HG02571 (cell line): Measurements from ENCODE around the gene MIPEP.
"Not testable (repeated sequence)": the region's sequence is repeated elsewhere in the genome, so short reads cannot be mapped to it uniquely, and the experiment has no call there.

Experiments
- ATAC-seq: cut with Tn5 transposase; IDR thresholded peaks from one replicate; pipeline ENCODE4 v1.9.1; 2021; ENCODE audit warnings: mild to moderate bottlenecking, moderate library complexity; ENCODE audit not compliant: unreplicated experiment

MIPEP gene

DNA sequence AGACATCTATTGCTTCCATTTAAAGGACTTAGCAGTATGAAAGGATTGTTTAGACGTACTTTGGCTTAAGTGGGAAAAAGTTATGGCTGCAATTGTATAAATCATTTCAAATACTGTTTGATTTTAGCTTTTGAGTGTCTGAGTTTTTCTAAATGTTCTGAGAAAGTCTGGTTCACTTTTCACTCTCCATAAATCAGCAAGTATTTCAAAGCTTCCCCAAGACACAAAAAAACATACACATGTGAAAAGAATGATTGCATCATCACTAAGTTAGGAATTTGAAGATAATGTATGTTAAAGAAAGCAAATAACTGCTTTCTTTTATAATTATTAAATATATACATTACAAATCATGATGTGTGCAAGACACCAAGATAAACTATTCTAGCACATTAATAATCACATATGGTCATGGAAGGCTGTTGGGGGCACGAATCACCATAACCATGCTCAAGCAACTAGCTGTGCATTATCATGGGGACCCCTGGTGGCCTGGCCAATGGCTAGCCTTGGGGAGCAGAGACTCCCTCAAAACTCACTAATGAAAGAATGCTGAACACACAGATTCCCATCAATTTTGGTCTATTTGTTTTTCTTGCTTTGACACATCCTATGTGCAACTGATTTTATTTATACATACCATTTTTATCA lies 111.1 kb downstream of the MIPEP start:
- no peak for ATAC-seq

DNA sequence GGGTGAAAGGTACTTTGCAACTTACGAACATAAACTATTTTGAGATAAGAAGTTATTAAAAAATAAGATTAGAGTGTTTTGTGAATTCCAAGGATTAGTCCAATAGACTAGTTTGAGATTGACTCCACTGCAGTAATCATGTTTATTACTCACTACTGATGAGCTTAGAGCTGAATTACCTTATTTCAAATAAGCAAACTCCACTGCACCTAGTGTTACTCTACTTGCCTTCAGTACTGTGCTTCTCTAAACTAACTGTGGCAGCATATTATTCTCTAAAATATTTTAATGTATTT lies 111.7 kb downstream of the MIPEP start:
- peak; percentile 20 for ATAC-seq

DNA sequence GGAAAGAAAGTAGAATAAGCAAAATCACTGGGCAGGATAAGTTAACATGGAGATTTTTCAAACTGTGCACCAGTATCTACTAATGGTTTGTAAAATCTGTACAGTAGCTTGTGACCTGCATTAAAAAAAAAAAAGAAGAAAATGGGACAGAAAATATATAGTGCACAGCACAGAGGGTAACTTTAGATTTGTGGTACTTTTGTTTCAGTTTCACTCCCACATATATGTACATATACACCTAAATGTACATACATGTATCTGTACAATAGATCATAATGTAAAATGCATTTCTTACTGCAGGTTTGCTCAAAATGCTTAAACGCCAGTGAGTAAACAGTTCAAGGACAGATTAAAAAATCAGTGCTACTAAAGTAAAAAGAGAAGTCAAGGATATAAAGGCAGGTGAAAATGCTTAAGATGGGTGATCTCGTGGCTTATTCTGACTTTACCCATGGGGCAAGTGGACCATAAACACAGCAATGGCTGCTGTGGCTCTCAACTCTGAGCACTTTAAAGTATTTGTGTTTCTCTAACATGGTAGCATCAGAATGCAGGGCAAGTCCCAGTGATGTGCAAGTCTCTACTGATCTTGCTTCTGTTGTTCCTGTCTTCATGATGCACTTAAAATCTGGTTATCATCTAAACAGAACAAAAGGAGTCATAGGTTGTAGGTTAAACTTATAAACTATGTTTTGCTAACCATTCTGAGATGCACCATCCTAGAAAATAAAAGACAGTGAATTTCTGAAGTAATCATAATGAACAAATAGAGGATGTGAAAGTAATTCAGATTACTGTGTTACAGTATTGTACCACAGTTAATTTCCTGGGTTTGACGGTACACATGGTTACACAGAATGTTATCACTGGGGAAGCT lies 112.3 kb downstream of the MIPEP start:
- ATAC-seq = peak; percentile 92

DNA sequence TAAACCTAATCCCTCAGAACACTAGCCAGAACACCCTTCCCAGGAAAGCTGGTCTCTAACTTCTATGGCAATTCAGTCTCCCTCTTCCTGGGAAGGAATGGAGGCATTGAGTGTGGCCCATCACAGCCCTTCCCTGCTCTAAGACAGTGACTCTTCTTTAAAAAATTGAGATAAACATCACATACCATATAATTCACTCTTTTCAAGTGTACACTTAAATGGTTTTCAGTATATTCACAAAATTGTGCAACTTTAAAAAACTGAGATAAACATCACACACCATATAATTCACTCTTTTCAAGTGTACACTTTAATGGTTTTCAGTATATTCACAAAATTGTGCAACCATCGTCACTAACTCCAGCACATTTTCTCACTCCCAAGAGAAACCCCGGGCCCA lies 116.5 kb downstream of the MIPEP start:
- no peak for ATAC-seq

DNA sequence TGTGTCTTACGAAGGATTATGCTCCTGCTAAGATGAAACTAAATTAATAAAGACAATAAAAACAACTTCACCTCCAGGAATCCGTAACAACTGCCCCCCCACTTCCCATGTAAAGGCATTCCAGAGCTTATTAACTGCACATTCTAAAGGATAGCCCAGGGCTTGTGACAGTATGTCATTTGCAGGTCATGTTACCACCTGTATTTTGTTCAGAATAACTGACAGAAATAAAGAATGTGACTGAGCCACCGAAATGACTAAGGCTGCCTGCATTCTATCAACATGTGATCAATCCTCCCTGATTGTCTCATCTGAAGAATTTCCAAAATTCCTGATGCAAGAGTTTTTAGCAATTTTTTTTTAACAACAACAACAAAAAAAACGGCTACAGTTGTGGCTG lies 117.2 kb downstream of the MIPEP start:
- ATAC-seq = no peak

DNA sequence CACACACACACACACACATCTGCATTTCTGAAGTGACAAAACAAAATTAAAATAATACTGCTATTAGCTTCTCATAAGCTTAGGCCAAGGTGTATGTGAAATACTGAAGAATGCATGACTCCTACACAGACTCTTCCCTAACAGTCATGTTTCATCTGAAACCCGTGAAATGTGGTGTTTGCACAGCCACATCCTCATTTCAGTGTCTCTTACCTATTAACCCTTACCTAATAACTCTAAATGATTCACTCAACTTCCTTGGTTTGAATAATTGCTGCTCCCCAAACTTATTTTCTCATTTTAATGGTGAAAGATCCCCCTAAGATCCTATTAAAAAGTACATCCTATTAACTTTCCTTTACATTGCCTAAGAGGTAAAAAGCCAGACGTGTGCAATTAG lies 117.6 kb downstream of the MIPEP start:
- peak; percentile 92 for ATAC-seq

DNA sequence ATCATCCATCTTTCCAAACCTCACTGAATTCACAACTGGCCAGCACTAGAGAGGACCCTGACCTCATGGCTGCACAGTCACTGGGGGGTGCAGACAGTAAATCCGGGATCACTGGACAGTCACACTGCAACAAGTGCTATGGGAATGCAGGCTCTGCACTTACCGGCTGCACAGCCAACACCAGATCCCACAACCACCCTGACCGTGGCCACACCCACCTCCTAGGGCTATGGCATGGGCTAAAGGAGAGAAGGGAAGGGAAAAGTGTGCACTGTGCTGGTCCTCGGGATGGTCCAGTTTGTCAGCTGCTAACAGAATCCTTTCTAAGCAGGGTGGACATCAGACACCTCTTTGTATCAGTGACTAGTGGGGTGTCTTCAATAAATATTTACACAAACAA lies 118.2 kb downstream of the MIPEP start:
- ATAC-seq = no peak

DNA sequence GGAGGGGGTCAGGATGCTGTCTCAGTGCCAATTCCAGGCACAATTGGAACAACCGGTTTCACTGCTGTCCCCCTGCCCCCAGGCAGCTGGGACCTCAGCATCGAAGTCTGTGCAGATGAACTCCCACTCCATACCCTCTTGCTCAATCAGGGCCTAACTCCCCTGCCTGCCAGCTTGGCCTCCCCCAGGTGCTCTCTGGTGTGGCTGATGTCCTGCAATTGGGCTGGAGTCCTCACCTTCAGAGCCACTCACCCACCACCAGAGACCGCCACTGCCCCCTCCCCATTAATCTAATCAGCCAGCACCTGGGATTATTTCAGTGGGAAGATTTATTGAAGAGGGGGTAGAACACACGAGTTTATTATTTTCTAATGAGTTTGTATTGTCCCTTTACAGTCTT lies 118.8 kb downstream of the MIPEP start:
- ATAC-seq = no peak

DNA sequence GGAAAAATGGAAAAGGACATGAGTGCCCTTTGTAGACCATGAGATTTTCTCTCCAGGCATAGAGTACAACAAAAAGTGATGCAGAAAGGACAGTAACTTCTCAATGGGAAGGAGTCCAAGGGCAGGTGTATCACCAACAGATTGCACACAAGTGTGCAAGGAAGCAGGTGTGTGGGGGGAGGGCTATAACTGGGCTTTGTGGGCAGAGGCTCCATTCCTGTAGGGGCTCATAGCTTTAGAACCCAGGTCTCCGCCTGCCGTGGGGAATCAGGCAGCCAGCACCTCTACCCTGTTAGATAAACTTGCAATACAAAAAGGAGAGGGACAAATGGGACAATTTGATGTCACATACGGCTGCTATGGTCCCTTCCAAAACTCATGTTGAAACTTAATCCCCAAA lies 119.8 kb downstream of the MIPEP start:
- ATAC-seq = no peak

DNA sequence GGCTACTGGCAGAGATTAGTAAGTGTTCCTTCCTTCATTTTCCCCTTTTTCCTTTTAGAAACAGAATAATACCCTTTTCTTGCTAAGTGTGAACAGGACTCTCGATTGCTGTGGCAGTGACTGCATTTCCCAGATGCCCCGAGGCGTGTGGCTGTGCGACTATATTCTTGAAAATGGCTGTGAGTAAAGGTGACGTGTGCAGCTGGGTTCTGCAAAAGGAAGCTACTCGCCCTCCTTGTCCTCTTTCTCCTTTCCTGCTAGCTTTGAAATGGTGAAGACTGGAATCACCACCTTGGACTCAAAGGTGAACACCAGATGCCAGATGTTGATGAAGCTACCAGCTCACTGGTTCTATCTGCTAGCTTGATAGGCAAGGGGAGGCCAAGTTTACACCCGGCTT lies 121.4 kb downstream of the MIPEP start:
- no peak for ATAC-seq

DNA sequence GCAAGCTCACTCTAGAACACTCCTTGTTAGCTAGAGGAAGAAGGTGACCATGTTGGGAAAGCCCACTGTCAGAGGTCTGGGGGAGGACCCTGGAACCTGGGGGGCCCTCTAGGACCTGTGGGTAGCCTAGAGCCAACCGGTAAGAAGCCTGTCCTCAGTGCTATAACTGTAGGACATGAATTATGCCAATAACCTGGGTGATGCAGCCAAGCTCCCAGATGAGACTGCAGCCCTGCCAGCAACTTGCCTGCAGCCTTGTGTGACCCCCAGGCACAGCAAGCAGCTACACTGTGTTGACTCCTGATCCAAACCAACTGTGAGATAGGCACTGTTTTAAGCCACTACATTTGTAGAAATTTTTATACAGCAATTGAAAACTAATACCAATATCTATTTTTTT lies 122.3 kb downstream of the MIPEP start:
- ATAC-seq = no peak

DNA sequence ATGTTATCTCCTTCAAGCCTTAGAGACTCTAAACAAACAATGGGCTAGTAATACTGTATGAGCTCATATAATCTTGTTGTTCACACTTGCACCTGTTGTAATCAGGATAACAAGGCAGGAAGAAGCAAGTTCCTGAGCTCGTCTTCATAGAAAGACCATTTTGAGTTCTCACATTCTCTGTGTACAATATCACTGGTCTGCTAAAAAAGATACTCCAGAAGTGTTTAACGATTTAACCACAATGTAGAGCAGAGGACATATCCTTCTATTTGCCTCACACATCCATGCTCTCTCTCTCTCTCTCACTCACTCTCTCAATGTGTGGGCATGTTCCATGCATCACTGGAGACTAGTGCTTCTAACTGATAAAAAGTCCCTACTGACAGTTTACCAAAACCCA lies 122.9 kb downstream of the MIPEP start:
- ATAC-seq = no peak

DNA sequence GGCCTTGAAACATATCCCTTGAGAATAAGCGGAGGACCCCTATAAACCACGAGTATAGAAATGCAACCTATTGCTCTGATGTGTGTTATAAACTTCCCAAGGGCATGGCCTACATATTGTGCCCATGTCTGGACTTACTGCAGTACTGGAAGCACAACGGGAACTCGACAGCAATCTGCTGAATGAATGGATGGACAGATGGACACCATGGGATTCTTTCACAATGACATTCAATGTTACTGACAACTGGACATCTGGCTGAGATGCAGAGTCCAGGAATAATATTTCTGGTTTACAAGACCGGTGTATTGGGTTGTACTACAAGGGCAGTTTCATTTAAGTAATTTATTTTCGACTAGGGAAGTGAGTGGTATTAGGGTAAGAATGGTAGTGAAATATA lies 123.7 kb downstream of the MIPEP start:
- no peak for ATAC-seq

DNA sequence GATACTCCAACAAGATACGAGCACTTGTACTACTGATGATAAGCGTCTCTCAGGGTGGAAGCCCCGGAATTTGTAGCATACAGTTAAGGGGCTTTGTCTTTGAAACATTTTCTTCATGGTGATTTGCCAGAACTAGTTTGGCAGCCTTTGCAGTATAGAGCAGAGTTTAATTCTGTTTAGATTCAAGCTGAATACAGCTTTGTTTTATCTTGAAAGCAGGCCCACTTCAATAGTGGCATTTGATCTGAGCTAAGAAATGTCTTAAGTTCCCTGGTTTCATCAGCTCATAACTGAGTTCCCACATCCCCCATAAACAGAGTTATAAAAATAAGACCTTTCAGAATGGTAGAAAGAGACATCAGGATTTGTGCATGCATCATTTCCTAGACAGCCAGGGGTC lies 125.9 kb downstream of the MIPEP start:
- ATAC-seq = no peak

DNA sequence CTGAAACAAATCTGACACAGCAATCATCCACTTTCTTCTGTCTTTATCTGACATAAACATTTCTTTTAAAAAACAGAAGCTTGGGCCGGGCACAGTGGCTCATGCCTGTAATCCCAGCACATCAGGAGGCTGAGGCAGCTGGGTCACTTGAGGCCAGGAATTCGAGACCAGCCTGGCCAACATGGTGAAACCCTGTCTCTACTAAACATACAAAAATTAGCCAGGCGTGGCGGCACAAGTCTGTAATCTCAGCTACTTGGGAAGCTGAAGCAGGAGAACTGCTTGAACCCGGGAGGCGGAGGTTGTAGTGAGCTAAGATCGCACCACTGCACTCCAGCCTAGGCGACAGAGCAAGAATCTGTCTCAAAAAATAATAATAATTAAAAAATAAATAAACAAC lies 127.4 kb downstream of the MIPEP start:
- not testable (repeated sequence) for ATAC-seq

DNA sequence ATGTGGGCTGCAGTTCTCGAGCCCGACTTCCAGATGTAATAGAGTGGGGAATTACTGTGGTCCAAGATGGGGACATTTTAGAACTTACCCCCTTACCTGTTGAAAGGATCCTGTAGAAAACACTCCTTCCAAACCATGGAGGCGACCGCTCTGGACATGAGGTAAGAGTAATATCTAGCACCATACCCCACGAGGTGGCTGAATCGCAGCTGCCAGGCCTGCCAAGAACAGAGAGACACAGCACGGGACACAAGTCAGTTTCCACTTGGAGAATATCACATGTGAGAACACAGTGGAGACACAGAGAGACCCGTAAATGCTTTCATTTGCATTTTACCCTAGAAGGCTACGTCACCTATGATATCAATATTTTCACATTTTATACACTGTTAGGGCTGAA lies 129.2 kb downstream of the MIPEP start:
- no peak for ATAC-seq

DNA sequence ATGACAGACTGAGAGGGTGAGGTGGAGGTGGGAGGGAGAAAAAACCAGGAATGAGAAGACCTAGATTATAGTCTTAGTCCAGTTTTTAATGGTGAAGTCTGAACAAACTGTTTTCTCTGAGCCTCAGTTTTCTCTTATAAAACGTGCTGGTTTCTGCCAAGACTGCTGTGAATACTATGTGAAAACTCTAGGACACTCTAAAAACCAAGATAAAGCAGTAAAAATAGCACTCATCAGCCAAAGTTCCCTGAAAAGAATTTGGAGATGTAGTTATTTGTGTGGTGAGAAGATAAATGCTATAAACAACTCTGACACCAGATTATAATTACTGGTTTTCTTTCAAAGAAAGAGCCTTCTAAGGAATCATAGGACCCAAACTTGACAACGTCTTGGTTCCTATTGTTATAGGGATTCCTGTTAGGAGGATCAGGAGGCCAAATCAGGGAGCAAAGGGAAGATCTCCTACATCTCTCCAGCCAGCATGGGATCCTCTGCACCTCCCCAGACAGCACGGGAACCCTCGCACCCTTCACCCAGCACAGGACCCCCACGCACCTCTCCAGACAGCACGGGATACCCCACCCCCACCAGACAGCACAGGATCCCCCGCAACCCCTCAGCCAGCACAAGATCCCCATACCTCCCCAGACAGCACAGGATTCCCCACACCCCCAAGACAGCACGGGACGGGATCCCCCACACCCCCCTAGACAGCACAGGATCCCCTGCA lies 130.2 kb downstream of the MIPEP start:
- no peak for ATAC-seq

DNA sequence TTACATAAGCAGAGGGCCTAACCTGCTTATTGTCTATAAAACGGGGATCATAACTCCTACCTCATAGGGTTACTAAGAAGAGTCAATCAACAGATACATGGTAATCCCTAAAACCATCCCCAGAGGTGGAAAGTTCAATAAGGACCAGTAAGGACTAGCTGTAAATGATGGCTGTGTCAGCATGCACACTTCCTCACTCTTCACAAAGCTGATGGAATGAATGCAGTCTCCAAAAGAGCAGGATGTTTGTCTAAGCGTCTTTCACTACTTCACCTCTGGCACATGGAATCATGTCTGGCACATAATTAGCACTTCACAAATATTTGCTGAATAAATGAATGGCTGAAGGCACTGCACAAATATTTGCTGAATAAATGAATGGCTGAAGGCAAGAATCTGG lies 134.2 kb downstream of the MIPEP start:
- ATAC-seq = no peak

DNA sequence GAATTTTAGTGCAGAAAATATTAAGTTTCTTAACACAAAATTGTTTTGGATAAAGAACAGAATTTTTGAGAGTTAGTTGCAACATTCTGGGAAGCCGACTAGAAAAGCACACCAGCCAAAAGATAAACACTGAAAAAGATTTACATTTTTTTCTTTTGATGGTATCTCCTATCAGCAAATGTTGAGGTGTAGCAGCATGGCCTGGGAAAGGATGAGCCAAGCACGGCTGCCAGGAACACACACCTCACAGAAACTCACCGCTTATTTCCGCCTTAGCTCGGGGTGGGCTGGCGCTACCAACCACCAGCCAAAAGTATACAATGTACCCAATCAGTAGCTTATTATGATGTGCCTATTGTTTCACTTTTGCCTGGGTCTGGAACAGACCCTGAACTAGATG lies 134.7 kb downstream of the MIPEP start:
- no peak for ATAC-seq

DNA sequence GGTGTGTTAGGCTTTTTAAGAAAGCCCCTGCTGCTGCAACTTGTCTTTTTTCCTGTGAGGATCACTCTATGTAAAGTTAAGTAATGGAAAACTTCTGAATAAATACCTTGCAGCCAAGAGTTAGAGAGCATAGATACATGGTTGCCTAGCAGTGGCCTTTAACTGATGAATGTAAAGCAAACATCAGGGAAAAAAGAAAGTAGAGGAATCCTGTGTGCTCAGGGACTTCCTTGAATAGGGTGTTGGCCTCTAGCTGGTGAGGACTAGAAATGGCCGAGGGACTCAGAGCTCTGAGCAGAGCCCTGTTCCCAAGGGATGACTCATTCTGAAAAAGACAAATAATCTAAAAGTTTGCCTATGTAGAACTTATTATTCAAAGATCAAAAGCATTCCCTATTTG lies 135.7 kb downstream of the MIPEP start:
- ATAC-seq = no peak

DNA sequence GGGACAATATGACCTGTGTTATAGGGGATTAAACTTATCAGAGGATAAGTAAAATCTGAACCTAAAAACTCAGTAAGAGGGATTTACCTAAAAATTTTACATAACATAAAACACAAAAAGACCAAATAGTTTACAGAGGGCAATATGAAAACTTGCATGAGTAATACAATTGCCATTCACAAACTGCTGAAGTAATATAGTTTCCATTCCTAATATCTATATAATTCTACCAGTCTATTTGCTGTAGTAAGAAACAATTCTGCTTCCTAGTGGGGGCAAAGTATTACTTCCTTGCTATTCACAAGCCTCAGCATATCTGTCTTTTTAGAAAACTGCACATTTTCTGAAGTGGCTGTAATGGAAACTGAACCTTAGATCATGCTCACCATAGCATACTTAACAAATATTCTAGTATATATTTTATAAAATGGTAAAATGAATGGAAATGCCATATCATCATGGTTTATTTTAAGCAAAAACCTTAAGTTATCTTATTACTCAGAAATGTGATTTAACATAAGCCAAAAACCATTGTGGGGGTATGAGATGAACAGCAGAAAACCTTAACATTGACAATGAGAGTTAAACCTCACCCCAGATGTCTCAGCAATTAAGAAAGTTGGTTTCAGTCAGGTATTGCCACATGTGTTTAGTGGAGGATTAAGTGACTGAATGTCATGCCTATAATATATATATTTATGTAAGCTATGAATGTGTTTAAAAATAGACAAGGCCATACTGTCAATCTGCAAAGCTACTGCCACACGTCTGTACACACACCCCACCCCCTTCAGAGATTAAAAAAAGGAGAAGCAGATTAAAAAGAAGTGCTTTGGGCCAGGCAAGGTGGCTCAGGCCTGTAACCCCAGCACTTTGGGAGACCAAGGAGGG lies 136.8 kb downstream of the MIPEP start:
- ATAC-seq = peak; percentile 56
